HG02884 (cell line): ENCODE data around the gene TMOD3.
"Not testable (repeated sequence)": the region's sequence is repeated elsewhere in the genome, so short reads cannot be mapped to it uniquely, and the experiment has no call there.

ENCODE experiments used
- ATAC-seq: cut with Tn5 transposase; IDR thresholded peaks from one replicate; pipeline ENCODE4 v1.9.1; 2021; ENCODE audit warnings: mild to moderate bottlenecking, moderate library complexity; ENCODE audit not compliant: unreplicated experiment

TMOD3 gene

GRCh38 chr15:51829376-51830275, at the start of gene TMOD3:
TMOD3 (plus strand) TSS chr15:51829653; CDS start chr15:51862885, 33,232 bp downstream.
- ATAC-seq: peak; percentile 85

GRCh38 chr15:51780636-51781035, 48.8 kb upstream of the TMOD3 start:
- ATAC-seq: no peak

GRCh38 chr15:51781506-51781905, 47.9 kb upstream of the TMOD3 start:
- ATAC-seq: no peak

GRCh38 chr15:51782357-51782896, 47.0 kb upstream of the TMOD3 start:
- ATAC-seq: no peak

- ATAC-seq: no peak
These were observed 45.5 kb upstream of the TMOD3 start for GRCh38 chr15:51783967-51784366.

GRCh38 chr15:51787130-51787529, 42.3 kb upstream of the TMOD3 start:
- not testable (repeated sequence) for ATAC-seq

- not testable (repeated sequence) for ATAC-seq
These were observed 37.0 kb upstream of the TMOD3 start for GRCh38 chr15:51792474-51792873.

- ATAC-seq: no peak
These were observed 35.7 kb upstream of the TMOD3 start for GRCh38 chr15:51793521-51794305.

GRCh38 chr15:51796847-51797401, 32.5 kb upstream of the TMOD3 start:
- ATAC-seq: no peak

- no peak for ATAC-seq
These were observed 31.2 kb upstream of the TMOD3 start for GRCh38 chr15:51798281-51798680.

GRCh38 chr15:51799282-51800252, 29.9 kb upstream of the TMOD3 start:
- no peak for ATAC-seq

GRCh38 chr15:51801391-51801835, 28.0 kb upstream of the TMOD3 start:
- no peak for ATAC-seq

GRCh38 chr15:51802593-51802992, 26.9 kb upstream of the TMOD3 start:
- no peak for ATAC-seq

GRCh38 chr15:51803965-51804364, 25.5 kb upstream of the TMOD3 start:
- ATAC-seq: no peak

GRCh38 chr15:51806123-51806522, 23.3 kb upstream of the TMOD3 start:
- no peak for ATAC-seq

- ATAC-seq: no peak
These were observed 20.0 kb upstream of the TMOD3 start for GRCh38 chr15:51809457-51809856.

GRCh38 chr15:51812598-51812997, 16.9 kb upstream of the TMOD3 start:
- ATAC-seq: no peak

GRCh38 chr15:51814606-51815005, 14.8 kb upstream of the TMOD3 start:
- ATAC-seq: no peak

- no peak for ATAC-seq
These were observed 12.8 kb upstream of the TMOD3 start for GRCh38 chr15:51816611-51817010.

GRCh38 chr15:51818150-51818549, 11.3 kb upstream of the TMOD3 start:
- ATAC-seq: no peak
